Activated CD8-positive, alpha-beta memory T cell treated with anti-CD3 and anti-CD28 coated beads, Interleukin-2, amount 50 U/mL, for 1 hour (primary cell): Measurements from ENCODE around the gene GTF2H1.
"Not testable (repeated sequence)": the region's sequence is repeated elsewhere in the genome, so short reads cannot be mapped to it uniquely, and the experiment has no call there.

Experiments
- DNase-seq: peaks from one replicate; pipeline ENCODE4 v3.0.0-alpha.2; 2020; ENCODE audit errors: extremely low read depth

GTF2H1 gene

GRCh38 chr11:18319914-18320313 lies 2.5 kb upstream of the GTF2H1 start:
- DNase-seq, result no peak

- DNase-seq, result no peak
Measured at GRCh38 chr11:18320617-18321016, 1.8 kb upstream of the GTF2H1 start.

DNA sequence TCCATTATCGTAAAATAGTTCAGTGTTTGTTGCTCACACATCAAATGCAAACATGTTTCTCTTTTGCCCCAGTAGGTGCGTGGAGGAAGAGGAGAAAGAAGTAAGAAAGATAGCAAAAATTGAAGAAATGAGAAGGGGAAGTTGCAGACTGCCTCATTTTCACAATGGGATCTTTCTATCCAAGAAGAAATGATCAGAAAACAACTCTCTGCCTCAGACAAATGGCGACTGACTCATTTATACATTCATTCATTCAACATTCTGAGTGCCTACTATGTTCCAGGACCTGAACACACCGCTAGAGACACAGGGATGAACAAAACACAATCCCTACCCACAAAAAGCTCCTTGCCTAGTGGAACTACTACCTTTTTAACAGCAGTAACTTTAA lies 794 bp upstream of the GTF2H1 start:
- DNase-seq, result no peak

DNA sequence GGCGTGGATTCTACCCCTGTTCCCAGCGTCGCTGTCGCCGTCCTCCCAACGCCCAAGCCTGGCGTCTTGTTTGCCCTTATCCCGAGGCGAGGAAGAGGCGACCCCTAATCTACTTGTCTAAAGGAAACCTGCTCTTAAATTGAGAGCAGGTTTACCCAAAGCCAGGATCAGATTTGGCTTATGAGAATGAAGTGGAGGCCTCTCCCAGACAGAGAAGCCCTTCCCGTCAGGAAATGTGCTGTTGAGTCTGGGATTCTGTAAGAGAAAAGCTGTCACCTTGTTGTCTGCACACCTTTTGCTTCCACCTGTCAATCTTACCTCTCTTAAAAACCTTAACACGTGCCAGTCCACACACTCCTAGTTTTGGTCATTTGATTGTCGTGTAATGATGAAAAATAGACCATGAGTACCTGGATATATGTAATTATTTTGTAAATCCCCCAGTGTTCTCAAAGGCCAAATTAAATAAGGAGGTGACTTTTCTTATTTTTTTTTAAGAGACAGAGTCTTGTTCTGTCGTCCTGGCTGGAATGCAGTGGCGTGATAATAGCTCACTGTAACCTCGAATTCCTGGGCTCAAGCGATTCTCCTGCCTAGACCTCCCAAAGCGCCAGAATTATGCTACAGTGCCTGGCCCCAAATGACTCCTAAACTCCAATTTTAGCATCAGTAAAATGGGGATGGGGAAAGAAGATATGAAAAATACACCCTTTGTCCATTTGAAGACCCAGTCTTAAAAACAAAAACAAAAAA lies 627 bp downstream of the GTF2H1 start:
- no peak for DNase-seq

DNA sequence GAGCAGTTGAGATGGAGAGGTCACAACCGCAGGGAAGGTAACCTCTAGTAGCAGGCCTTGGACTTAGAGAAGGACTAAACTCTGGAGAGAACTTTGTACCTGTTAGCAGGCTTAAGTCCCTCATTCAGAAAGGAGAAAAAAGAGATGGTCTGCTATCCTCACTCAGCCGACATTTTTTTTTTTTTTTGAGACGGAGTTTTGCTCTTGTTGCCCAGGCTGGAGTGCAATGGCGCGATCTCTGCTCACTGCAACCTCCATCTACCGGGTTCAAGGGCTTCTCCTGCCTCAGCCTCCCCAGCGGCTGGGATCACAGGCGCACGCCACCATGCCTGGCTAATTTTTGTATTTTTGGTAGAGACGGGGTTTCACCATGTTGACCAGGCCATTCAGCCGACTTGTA lies 1.5 kb downstream of the GTF2H1 start:
- DNase-seq, result not testable (repeated sequence)

- no peak for DNase-seq
Measured at GRCh38 chr11:18324381-18324780, 2.0 kb downstream of the GTF2H1 start.

DNA sequence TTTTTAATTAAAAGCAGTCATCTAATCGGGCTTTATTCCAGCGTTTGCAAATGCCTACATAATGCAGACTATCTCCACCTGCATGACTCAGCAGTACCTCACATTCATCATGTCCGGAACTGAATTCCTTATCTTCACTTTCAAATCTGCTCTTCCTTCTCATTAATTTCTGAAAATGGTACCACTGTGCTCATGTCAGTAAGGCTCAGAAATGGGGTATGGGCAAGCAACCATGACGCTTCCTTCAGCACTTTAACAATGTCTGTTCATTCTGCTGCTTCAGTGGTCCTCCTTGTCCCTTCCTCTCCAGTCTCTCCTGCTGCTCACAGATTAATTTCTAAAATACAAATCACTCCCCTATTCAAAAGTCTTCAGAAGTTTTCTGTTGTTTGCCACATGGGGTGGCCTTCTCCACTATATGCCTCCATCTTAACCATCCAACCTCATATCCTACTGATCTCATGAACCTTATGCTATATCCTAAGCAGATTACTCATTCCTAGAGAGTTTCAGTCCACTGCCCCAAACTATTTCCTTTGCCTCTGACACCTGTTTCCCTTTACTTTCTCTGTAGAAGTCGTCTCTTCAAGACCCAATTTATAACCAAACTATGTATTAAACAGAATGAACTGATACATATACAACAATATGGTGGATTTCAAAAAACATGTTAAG lies 7.0 kb downstream of the GTF2H1 start:
- no peak for DNase-seq

GRCh38 chr11:18330921-18331320 lies 8.6 kb downstream of the GTF2H1 start:
- DNase-seq, result no peak

DNA sequence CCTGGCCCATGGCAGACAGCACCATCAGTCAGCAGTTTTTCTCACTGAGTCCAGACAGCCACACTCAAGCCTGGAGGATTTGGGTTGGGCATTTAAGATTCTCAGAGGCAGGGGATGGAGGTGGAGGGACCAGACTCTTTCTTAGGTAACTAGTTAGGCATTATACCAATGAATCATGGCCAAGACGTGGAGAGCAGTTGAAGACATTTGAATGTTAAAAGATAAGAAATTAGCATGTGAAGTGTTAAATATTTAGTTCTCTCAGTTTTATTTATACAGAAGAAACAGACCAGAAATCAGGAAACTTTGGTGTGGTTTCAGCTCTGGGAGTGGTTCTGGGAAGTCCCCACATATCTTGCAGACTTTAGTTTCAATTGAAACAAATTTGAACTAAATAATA lies 9.9 kb downstream of the GTF2H1 start:
- no peak for DNase-seq

DNA sequence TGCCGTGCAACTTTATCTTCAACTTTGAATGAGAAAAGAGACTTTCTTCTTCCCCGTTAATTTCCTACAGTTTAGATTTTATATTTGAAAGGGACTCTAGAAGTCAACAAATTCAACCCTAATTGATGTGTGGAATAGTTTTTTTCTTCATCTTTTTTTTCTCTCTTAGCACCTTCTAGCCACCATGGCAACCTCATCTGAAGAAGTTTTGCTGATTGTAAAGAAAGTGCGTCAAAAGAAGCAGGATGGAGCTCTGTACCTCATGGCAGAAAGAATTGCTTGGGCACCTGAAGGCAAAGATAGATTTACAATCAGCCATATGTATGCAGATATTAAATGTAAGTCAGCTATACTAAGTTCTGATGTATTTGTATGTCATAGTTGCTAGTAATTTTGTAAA lies 10.5 kb downstream of the GTF2H1 start:
- DNase-seq, result no peak

- no peak for DNase-seq
Measured at GRCh38 chr11:18347471-18348125, 25.2 kb downstream of the GTF2H1 start.

- no peak for DNase-seq
Measured at GRCh38 chr11:18352581-18352980, 30.2 kb downstream of the GTF2H1 start.

- no peak for DNase-seq
Measured at GRCh38 chr11:18358646-18359045, 36.3 kb downstream of the GTF2H1 start.

DNA sequence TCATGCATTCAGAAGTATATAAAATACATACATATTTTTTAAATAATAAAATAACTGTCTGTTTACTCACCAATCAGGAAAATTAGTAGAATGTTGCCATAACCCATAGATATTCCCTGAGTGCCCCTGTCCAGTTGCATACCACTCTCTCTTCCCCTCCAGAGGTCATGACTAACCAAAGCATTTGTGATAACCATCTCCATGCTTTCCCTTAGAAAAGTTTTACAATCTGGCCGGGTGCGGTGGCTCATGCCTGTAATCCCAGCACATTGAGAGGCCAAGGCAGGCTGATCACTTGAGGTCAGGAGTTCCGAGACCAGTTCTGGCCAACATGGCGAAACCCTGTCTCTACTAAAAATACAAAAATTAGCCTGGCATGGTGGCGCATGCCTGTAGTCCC lies 38.8 kb downstream of the GTF2H1 start:
- no peak for DNase-seq

GRCh38 chr11:18364495-18365073 lies 42.2 kb downstream of the GTF2H1 start:
- no peak for DNase-seq

DNA sequence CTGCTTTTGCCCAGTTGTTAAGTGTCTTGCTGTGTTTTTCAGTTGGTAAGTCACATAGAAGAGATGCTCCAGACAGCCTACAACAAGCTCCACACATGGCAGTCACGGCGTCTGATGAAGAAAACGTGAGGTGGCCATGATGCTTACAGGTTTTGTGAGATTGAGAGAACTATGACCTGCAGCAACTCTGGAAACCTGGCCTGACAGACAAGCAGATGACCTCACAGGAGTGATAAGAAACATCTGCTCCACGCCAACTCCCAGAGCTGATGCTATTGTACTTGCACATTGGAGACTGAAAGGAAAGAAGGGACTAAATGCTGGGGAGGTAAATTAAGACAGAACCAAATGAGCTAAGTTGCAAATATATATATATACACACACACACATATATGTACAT lies 43.4 kb downstream of the GTF2H1 start:
- no peak for DNase-seq

GRCh38 chr11:18366286-18366685 lies 43.9 kb downstream of the GTF2H1 start:
- DNase-seq, result no peak

DNA sequence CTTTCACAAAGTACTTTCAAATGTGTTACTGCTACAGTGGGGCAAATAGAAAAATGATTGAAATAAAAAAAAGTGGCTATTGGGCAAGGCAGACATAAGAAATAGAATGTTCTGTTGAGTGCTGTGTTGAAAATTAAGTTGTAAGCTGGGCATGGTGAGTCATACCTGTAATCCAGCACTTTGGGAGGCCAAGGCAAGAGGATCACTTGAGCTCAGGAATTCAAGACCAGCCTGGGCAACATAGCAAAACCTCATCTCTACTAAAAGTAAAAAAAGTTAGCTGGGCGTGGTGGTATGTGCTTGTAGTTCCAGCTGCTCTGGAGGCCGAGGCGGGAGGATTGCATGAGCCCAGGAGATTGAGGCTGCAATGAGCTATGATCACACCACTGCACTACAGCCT lies 45.1 kb downstream of the GTF2H1 start:
- DNase-seq, result no peak

DNA sequence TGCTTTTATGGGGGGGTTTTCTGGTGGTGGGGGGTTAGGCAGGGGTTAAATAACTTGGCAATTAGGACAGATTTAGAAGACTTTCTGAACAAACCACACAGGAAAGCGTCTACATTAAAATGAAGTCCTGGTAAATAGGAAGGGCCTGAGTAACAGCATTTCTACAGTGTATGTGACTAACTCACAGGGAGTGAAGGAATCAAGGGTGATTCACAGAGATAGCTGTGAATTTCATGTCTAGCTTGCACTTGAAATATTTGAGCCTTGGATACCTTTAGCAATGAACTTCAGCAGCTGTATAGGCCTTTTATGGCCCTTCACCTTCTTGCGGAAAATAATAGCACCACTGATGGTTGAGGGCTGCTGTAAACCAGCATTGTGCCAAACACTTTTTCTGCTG lies 45.9 kb downstream of the GTF2H1 start:
- no peak for DNase-seq

DNA sequence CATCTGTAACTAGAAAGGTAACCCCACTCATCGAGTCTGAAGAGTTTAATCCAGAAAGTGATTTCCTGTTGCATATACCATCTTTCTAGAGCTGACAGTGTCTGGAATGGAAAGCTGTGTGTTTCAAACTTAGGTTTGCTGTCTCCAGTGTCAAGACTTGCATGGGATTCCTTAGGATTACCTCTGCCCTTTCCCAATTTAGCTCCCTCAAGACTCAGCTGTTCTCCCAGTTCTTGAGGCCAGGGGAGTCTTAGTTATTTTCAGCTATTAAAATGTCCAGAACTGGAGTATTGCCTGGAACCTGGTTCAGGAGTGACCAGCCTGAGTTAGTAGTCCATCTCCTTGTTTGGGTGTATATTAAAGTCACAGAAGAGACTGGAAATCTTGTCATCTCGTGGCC lies 47.0 kb downstream of the GTF2H1 start:
- no peak for DNase-seq

DNA sequence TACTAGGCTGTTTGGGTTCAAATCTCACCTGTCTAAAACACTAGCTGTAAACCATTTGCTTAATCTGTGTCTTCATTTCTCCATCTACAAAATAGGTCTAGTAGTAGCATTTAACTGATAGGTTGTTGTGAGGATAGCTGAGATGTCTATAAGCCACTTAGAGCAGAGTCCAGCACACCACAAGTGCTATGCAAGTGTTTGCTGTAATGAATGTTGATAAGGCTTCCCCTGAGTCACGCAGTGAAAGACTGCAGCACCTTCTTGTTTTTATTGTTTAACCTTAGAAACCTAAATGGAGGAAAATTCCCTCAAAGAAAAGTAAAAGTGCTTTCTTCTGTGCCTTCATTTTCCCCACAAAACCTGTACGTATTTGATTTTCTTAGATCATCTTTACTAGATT lies 48.9 kb downstream of the GTF2H1 start:
- no peak for DNase-seq

DNA sequence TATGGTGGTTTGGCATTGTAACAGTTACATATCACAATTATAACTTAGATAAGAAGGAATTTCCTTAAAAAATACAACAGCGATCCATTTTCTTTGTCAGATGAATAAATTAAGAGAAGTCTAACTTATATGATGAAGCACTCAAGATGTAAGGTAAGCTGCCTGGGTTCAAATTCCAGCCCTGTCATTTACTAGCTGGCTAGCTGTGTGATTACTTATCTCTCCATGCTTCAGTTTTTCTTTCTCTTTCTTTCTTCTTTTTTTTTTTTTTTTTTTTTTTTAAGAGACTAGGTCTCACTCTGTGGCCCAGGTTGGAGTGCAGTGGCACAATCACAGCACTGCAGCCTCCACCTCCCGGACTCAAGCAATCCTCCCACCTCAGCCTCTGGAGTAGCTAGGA lies 49.8 kb downstream of the GTF2H1 start:
- no peak for DNase-seq

- DNase-seq, result no peak
Measured at GRCh38 chr11:18374956-18375355, 52.6 kb downstream of the GTF2H1 start.
